Activated CD4-positive, alpha-beta T cell treated with anti-CD3 and anti-CD28 coated beads, Interleukin-2, amount 50 U/mL, for 48 hours (primary cell): ENCODE measurements around the gene TMCC3.
"Not testable (repeated sequence)": the region's sequence is repeated elsewhere in the genome, so short reads cannot be mapped to it uniquely, and the experiment has no call there.

Experiments used
- DNase-seq, 2 experiments: peaks; one replicate each; pipeline ENCODE4 v3.0.0-alpha.2; 2020

Gene TMCC3

GRCh38 chr12:94597268-94597667 lies 53.1 kb downstream of the TMCC3 start:
- DNase-seq: no peak

DNA sequence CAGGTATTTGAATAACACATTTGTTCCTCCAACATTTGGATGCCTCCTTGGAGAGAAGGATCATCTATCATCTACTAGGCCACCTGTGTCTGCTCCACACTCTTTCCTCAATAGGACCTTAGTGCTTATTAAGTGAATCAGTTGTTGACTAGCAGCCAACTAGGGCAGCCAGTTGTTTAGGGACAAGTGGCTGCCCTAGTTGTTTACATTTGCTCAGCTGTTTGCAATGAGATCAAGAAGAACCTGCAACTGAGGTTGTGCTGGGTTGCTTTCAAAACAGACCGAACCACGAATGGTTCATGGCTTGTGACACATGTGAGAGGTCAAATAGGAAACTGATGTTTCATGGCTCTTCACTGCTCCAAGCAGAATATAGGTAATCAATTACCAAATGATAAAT lies 53.8 kb downstream of the TMCC3 start:
- no peak for DNase-seq

- DNase-seq: no peak
Observed at GRCh38 chr12:94595152-94595551, 55.2 kb downstream of the TMCC3 start.

DNA sequence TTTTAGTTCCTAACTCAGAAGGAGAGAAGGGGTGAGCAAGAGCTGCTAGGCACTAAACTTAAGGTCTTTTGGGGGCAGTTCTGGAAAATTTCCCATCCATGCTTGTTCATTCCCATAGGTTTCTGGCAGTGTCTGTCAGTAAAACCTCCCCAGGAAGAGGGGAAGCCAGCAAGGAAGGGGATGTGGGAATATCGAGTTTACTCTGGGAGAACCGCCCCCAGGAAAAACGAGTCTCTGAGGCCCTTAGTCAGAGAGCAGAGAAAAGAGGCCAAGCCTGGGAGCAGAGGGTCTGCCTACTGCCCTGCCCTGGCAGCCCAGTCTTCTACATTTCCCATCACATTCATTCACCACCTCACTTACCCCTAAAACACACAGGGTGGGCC lies 55.9 kb downstream of the TMCC3 start:
- DNase-seq: no peak

GRCh38 chr12:94593822-94594442 lies 56.4 kb downstream of the TMCC3 start:
- no peak for DNase-seq

DNA sequence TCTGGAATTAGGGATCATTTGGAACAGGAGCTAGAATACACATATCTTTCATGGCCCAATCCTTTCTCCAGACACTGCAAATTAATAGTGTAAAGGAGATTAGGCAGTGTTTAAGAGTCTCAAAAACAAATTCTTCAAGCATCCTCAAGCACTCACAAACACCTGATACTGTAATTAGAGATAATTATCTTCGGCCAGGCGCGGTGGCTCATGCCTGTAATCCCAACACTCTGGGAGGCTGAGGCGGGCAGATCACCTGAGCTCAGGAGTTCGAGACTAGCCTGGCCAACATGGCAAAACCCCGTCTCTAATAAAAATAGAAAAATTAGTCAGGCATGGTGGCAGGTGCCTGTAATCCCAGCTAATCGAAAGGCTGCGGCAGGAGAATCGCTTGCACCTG lies 57.6 kb downstream of the TMCC3 start:
- DNase-seq: not testable (repeated sequence)

- no peak for DNase-seq
Observed at GRCh38 chr12:94592080-94592479, 58.3 kb downstream of the TMCC3 start.

GRCh38 chr12:94590428-94590827 lies 59.9 kb downstream of the TMCC3 start:
- no peak for DNase-seq

DNA sequence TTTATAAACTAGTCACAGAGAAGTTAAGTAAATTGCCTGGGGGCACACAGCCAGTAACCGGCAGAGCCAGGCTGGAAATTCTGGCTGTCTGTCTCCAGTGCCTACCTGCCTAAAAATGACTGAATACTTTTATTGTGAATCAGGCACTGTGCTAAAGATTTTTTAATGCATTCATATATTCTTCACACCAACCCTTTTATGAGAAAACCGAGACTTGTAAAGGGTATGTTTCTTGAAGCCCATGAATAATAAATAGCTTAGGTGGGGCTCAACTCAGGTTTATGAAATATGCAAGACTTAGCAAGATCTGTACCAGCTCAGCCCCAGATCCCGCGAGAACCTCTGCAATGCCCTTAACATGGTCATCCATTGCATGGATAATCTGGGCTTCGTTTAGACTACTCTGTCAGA lies 60.8 kb downstream of the TMCC3 start:
- DNase-seq: no peak

DNA sequence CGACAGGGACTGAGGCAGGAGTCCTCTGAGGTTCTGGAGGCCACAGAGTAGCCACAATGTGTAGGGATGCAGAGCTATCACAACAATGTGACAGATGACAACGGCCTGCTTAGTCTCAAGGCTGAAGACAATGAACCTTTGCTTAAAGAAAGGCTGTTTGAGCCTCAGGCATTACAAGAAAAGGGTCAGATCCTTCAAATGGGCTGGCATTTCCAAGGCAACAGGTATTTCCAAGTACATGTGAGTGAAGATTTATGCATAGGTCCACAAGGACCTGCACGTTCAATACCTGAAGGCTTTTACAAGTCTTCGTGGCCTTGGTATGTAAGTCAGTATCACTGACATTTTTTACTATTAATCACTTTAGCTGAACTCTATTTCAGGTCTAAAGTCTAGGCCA lies 62.0 kb downstream of the TMCC3 start:
- no peak for DNase-seq

DNA sequence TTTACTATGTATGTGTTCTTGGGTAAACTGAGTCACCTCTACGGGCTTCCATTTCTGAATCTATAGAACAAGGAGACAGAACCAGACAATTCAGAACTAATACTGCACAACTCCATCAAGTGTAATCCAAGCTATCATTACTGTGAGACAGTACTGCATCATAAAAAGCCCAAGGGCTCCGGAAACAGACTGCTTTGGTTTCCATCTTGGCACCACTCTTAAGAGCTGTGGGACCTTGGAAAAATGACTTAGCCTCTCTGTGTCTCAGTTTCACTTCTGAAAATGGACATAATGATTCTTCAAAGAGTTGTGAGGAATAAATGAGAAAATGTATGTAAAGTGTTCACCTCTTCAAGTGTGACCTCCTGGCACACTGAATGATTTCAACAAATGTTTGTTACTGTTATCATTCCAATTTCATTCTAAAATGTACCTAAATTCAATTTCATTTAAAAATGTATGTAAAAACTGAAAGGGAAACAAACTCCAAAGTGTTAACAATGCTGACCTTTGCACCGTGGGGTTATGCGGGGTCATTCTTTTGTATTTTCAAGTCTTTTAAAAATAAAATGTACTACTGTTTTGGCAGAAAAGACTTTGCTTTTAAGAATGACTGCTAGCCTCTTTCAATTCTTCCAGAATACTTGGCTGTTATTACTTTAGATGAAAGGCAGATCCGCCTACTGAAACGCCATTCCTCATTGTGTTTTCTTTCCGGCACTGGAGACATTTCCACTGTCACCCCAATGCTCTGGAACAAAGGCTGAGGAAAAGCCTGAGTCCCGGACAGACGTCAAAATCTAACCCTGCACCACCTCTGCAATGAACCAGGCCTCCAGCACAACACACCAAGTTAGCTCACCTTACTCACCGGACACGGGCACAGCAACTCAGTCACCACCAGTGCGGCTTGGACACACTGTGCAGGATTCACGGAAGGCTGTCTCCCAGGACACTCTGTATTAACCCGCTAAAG lies 62.8 kb downstream of the TMCC3 start:
- DNase-seq: no peak

GRCh38 chr12:94586589-94587259 lies 63.6 kb downstream of the TMCC3 start:
- no peak for DNase-seq

DNA sequence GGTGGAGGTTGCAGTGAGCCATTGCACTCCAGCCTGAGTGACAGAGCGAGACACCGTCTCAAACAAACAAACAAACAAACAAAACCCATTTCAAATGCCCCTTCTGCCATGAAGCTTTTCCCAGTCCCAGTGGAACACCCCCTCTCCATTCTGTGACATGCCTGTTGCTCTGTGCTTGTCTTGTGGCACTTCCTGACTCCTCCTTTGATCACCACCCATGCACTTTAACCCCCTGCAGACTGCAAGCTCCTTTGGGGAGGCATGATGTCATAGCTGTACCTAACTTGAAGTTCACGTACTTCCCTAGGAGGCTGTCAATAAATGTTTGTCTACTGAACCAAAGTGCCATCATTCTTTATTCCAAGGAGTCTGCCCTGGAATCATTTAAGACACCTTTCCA lies 64.7 kb downstream of the TMCC3 start:
- DNase-seq: no peak

GRCh38 chr12:94584377-94584776 lies 66.0 kb downstream of the TMCC3 start:
- no peak for DNase-seq

DNA sequence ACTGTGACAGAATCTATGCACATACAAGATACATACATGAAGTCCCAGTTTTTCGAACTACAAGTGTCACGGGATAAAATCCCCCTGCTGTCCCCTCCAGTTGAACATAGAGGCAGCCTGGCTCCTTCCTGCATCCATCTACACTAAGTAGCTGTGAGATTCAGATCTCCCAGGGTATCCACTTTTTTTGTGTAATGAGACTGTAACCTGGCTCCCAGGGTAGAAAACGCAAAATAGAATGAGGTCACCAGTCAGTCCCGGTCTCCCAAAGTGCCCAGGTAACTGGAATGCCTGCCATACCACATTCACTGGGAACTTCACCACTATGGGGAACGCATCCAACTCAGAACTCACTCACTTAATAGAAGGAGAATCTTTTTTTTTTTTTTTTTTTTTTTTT lies 67.8 kb downstream of the TMCC3 start:
- DNase-seq: no peak

DNA sequence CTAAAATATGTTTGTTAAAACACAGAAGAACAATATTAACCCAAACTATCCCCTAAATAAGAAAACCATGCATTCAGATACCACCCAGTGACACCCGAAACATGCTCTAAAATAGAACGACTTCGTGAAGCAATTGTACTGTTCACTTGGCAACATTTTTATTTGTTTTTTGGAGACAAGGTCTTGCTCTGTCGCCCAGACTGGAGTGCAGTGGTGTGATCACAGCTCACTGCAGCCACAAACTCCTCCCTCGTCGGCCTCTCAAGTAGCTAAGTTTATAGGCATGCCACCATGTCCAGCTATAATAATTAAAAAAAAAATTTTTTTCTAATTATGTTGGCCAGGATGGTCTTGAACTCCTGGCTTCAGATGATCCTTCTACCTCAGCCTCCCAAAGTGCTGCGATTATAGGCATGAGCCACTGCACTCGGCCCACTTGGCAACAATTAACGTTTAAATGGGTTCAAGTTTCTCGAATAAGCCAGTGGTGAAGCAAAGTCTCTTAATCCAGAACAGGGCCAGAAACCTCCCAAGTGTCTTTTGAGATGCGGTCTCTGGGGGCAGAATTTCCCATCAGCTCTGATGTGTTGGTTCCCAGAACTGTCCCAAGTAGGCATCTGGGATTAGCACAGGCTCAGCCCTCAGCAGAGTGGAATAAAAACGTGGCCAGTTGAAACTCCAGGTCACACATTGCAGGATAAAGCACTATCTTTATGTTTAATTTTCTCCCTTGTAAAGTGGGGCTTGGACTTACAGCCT lies 74.5 kb downstream of the TMCC3 start:
- no peak for DNase-seq

DNA sequence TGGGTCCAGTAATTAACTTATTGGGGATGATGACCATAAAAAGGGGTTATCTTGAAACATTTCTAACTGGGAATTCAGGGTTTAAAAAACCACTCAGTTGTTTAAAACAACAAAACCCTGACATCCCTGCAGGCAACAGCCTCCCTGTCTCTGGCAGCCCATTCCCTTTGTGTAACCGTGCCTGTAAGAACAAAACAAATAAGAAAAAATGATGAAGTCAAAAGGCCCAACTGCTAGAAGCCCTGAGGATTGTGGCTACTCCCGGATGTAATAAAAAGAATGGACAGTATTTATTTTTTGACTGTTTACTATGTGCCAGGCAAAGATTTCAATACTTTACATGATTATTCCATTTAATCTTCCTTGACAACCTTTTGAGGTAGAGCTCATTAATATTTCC lies 75.3 kb downstream of the TMCC3 start:
- DNase-seq: no peak

- DNase-seq: no peak
Observed at GRCh38 chr12:94571556-94571955, 78.8 kb downstream of the TMCC3 start.

GRCh38 chr12:94570161-94570560 lies 80.2 kb downstream of the TMCC3 start:
- no peak for DNase-seq

DNA sequence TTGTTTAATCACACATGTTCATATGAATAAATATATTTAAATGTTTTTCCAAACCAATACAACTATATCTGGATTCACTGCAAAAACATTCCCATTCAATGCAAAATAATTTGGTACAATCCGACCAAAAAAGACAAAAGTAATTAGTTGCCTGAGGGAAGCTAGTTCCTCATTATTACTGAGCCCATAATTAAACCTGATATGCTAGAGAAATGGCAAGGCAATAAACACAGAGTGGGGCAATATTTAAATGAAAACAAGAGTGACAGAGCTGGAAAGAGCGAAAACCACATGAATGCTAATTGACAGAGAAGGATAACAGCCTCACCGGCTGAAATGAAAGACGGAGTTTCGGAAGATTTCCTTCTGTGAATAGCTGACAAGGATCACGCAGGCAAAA lies 82.6 kb downstream of the TMCC3 start:
- no peak for DNase-seq

DNA sequence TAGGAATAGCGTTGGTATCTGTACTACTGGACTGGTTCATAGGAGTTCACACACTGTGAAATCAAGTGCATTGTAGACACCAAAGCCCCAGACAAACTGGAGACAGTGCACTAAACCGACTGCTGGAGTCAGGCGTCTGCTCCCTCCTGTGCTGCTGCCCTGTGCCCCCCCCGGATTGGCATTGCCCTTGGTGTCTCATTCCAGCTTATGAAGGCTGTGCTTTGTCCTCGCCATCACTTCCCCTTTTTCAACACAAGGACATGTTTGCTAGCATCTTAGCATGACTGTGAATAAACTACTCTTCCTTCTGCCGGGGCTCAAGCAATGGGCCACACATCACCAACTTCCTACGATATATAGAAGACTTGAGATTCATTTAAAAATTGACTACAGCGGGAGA lies 84.0 kb downstream of the TMCC3 start:
- DNase-seq: no peak

GRCh38 chr12:94565683-94566082 lies 84.7 kb downstream of the TMCC3 start:
- DNase-seq: no peak

DNA sequence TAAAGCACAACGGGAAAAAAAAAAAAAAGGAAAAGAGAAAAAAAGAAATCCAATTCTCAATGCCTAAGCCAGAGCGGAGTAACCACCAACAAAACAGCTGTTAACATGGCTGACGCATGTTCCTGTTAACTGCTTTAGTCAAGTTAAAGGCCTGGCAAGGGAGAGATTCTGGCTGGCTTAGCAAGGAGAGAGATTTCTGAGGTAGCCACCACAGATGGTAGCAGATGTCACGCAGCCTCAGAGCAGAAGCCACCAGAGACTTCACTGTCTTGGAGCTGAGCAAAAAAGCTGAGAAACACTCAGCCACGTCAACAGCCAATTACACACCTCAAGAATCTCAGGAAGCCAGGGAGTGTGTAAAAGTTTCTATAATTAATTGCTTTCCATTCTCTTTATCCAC lies 87.1 kb downstream of the TMCC3 start:
- DNase-seq: no peak
